HG03139 (cell line): ENCODE measurements around the gene MOSPD3.

Experiments
- ATAC-seq: cut with Tn5 transposase; IDR thresholded peaks from one replicate; pipeline ENCODE4 v1.9.1; 2021; ENCODE audit not compliant: unreplicated experiment

MOSPD3 gene

DNA sequence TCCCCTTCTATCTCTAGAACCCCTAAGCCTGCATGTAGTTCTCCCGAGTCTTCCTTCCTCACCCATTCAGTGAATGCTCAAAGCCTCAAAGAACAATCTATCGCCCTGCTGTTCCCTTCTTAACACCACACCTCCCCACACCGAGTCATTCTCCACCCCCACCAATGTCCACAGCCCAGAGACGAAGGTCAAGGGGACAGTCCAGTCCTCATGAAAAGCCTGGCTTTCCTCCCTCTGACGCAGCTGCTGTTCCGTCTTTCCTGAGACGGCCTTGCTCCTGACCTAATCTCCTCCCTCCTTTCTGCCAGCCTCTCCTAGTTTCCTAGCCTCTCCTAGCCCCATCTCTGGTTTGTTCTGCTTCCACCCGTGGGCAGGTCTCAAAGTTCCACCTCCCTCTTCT, 9.2 kb downstream of the MOSPD3 start:
- no peak for ATAC-seq

DNA sequence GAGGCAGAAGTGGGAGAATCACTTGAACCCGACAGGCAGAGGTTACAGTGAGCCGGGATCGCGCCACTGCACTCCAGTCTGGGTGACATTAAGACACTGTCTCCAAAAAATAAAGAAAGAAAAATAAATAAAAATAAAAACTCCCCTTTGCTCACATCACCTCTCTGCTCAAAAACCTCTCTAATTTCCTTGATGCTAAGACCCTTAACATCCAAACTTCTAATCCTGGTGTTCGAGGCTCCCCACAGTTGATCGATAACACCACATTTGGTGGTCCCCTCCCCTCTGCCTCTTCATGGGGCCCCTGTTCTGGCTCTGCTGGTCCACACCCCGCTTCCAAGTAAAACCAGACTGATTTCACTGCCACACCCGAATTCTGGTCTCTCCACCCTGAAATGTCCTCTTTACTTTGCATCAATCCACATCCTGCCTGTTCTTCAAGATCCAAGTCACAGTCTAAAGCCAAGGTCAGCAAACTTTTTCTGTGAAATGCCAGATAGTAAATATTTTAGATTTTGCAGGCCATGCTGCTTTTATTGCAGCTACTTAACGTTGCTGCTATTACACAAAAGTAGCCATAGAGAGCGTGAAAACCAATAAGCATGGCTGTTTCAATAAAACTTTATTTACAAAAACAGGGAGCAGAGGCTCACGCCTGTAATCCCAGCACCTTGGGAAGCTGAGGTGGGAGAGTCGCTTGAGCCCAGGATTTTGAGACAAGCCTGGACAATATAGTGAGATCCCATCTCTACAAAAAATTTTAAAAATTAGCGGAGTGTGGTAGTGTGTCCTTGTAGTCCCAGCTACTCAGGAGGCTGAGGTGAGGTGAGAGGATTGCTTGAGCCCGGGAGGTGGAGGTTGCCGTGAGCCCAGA, 11.8 kb downstream of the MOSPD3 start:
- ATAC-seq = no peak

DNA sequence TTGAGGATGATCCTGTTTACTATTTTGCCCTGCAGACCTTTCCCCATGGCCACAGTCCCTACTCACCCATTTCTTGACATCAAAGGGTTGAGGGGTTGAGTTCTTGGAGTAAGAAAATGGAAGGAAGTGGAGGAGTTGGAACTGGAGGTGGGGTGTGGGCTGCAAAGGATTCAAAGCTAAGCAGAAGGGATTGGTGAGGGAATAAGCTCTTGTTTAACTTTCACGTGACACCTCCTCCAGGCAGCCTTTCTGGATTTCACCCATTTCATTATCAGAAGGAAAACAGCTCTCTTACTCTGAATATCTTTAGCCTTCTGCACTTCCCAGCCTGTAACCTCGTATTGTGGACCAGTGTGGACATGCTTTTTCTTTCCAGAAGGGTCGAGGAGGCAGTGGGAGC, 13.7 kb downstream of the MOSPD3 start:
- ATAC-seq = no peak

DNA sequence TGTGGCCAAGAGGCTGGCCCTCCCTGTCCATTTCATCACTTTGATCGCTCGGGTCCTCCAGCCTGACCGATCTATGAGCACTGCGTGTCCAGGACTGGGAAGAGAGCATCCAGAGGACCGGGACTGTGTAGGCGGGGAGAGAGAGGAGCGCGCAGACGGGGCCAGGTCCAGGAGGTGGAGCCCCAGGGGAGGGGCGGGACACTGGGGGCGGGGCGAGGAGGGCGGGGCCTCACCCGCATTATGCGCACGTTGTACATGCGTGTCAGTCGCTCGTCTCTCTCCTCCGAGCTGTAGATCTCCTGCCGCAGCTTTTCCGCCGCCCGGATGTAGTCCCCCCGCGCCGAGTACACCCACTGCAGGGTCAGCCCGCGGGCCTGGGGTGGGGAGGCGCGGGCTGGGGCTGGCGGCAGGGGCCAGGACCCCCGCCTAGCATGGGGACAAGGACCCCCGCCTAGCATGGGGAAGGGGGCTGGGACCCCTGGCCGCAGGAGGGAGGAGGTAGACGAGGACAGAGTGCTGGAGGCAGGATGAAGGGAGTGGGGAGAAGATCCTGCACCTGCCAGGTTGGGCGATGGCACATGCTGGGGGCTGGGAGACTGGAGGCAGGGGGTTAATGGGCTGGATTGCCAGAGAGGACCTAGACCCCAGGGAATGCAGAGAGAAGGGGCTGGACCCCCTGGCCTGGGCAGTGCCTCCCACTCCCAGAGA, 14.3 kb downstream of the MOSPD3 start:
- ATAC-seq = peak; percentile 81

DNA sequence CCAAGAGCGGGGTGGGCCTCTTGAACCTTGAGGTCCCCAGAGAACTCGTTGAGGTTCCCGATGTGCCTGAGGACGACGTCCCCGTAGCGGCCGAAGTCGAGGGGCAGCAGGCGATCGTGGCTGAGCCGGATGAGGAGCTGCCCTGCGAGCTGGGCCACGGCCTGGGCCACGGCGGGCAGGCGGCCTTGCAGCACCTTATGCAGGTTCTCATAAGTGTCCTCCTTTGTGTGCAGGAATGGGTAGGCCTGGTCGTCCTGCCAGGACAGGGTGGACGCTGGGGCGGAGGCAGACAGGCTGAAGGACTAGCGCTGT, 14.9 kb downstream of the MOSPD3 start:
- no peak for ATAC-seq

DNA sequence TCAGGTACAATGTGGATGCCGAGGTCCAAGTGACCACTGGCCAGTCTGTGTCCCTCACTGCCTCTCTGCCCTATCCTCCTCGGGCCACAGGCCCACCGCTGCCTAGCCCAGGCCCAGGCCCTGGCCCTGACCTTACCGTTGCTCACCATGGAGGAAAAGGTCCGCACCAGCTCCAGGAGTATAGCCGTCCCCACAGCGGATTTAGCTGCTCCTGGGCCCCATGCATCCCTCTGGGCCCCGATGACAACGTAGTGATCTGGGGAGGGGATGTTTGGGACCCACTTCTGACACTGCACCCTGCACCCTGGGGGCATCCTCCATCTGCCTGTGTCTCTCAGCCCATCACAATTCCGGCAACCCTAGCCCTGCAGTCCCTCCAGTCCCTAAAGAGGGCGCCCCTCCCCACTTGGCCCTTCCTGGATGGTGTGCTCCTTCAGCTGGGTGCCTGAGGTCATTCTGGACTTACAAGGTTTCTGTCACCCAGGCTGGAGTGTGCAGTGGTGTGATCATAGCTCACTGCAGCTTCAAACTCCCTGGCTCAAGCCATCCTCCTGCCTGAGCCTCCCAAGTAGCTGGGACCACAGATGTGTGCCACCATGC, 16.9 kb downstream of the MOSPD3 start:
- no peak for ATAC-seq

DNA sequence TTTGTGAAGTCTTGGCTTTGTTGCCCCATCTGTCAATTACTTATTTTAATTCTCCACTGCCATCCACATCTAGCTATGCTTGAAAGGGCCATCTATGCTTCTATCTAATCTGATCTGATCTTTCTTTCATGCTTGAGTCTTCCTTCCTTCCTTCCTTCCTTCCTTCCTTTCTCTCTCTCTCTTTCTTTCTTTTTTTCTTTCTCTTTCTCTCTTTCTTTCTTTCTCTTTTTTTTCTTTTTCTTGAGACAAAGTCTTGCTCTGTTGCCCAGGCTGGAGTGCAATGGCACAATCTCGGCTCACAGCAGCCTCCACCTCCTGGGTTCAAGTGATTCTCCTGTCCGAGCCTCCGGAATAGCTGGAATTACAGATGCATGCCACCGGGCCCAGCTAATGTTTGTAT, 17.7 kb downstream of the MOSPD3 start:
- no peak for ATAC-seq

DNA sequence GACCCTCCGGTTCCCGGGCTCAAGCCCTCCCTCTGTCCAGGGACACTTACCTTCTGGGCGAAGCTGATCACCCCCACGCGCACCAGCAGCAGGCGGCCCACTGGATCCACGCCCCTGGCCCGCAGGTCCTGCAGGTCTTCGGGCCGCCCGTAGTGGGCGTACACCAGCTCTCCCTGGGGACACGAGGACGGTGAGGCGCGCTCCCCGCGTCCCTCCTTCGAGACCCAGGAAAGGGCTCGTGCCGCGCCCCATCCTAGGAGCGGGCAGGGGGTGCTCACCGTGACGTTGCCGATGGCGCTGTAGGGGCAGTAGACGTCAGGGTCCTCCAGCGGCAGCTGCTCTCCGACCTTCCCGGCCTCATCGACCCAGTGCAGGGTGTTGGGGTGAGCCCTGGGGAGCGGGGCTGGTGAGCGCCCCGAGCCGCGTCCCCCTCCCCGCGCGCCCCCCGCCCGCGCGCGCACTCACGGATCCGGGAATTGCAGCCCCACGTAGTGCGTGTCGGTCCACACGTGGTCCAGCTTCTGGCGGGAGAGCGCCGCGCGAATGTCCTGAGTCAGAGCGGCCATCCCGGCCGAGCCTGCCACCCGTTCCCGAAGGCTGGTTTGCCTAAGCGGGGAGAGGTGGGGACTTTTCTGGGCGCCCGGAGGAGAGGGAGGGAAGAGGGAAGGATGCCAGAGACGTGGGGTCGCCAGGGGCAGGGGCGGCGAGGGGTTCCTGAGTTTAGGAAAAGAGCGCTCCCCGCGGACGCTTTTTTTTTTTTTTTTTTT, 20.8 kb downstream of the MOSPD3 start:
- no peak for ATAC-seq

DNA sequence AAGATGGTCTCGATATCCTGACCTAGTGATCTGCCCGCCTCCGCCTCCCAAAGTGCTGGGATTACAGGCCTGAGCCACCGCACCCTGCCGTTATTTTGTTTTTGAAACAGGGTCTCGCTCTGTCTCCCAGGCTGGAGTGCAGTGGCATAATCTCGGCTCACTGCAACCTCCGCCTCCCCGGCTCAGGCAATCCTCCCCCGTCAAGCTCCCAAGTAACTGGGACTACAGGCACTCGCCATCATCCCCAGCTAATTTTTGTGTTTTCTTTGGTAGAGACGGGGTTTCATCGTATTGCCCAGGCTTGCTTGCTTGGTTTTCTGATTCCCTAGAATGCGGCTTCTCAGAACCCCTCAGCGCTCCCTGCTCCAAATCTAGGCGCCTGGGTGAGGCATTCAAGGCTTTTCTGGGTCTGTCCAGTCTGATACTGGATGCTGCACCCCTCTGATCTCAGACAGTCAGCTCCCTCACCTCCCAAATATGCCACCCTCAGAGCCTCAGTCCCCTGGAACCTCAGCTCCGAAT, 27.7 kb downstream of the MOSPD3 start:
- ATAC-seq = no peak

DNA sequence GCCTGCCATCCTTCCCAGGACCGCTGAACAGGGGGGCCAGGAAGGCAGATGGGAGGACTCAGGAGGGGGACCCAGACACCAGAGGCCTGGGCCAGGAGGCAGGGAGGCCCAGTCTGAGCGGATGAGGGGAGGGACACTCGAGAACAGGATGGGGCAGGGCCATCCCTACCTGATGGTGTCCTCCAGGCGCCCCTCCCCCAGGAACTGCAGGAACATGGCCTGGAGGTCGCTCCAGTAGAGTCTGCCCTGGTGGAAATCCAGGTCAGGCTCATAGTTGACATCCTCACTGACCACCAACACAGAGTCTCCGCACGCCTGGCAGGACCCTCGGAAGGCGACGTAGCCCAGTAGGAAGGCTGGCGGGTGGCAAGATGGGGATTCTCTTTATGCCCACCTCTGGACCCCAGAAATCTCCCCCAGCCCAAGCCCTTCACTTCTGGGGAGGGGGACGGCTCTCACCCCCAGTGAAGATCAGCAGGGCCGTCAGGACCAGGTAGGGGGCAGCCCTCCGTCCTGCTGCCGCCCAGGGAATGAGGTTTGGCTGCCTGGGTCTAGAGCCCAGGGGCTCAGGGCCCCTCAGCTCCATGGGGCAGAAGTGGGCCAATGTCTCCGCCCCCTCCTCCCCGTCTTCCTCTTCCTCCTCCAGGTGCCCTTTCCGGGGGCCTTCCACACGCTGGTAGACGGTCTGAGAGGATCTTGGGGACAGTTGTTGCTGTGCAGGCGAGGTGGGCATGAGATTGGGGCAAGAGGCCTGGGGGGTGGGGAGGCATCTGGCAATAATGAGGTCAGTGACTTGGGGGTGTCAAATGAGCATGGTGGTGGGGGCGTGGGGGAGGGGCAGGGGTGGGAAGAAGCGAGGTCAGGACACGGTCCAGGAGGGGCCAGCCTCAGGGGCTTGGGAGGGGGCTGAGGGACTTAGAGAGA, 28.4 kb downstream of the MOSPD3 start:
- no peak for ATAC-seq

DNA sequence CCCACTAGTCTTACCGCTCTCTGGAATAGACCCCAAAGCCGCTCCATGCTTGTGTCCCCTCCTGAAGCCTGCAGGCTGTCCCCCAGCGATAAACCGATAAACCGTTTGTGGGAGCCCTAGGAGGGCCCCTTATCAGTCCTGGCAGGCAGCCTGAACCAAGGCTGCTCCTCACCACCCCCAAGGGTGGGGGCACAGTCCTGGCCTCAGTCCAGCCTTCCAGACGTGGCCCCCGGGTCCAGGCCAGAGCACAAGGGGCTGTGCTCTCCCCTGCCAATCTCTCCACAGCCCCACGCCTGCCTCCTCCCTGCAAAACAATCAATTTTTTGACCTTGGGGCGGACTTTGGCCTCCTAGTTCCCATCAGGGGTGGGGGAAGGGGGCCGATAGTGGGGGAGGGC, 29.1 kb downstream of the MOSPD3 start, which contains the start of gene TFR2:
Gene TFR2, minus strand, starts transcription at position 90 of the 397 bp plus-strand sequence. Its CDS starts 43 bp downstream, at position 47.
- ATAC-seq = no peak

DNA sequence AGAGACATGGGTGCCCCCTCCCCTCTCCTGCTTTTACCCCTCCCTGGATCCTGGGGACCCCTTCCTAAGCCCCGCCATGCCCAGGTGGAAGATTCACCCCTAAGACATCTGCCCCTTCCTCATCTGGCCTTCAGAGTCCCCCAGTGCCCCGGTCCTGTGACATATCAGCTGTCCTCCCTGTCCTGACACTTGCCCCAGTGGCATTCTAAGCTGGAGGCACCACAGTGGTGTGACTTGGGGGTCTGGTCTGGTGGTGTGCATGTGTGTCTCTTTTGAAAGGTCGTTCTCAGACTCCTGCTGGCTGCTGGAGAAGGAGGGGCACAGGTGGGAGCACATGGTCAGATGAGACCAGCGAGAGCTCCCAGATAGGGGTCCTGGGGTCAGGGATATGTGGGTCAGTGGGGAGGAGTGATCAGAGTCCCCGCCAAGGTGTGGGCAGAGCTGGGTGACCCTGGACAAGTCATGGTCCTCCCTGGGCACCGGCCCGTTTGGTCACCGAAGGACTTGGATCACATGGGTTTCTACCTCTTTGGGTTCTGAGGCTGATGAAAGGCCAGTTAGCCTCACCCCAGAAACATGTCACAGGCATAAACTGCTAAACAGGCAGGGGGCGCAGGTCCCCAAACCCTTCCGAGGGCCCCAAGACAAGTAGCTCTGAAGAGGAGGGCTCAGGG, 29.7 kb downstream of the MOSPD3 start:
- no peak for ATAC-seq

DNA sequence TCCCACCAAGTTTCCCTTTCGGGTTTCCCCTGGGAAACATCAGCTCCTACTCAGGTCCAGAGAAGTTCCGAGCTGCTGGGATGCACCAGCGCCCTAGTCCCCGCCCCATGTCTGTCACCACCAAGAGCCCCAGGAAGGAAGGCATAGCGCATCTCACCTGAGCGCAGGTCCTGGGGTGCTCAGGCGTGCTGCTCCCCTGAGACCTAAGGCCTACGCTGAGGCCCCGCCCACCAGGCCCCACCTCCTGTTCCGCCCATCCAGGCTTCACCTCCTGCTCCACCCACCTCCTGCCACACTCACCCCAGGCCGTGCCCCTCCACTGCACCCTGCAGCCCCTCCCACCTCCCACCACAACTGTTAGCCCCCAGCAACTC, 30.2 kb downstream of the MOSPD3 start:
- ATAC-seq = no peak

DNA sequence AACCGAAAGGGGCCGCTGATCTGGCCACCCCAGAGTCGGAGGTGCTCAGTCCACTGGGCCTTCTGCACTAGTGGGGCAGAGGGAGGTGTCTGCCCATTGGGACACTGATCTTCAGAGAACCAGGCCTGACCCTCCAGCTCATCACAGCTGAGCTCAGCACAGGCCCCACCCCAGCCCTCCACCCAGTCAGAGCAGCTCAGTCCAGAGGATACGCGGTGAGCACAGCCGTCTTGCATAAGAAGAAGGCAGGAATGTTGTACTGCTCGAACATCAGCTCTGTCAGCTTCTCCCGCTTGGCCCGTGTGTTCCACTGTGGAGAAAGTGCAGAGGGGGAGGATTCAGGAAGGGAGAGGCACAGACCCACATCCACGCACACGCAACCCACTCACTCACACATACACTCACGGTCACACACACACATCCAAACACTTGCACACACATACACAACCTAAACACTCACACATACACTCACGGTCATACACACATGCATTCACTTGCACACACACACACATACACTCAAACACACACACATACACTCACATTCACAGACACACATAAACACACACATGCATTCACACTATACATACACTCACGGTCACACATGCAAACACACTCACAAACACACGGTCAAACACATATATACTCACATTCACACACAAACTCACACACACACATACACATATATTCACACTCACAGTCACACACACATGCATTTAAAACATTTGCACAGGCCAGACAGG, 37.7 kb downstream of the MOSPD3 start:
- no peak for ATAC-seq

DNA sequence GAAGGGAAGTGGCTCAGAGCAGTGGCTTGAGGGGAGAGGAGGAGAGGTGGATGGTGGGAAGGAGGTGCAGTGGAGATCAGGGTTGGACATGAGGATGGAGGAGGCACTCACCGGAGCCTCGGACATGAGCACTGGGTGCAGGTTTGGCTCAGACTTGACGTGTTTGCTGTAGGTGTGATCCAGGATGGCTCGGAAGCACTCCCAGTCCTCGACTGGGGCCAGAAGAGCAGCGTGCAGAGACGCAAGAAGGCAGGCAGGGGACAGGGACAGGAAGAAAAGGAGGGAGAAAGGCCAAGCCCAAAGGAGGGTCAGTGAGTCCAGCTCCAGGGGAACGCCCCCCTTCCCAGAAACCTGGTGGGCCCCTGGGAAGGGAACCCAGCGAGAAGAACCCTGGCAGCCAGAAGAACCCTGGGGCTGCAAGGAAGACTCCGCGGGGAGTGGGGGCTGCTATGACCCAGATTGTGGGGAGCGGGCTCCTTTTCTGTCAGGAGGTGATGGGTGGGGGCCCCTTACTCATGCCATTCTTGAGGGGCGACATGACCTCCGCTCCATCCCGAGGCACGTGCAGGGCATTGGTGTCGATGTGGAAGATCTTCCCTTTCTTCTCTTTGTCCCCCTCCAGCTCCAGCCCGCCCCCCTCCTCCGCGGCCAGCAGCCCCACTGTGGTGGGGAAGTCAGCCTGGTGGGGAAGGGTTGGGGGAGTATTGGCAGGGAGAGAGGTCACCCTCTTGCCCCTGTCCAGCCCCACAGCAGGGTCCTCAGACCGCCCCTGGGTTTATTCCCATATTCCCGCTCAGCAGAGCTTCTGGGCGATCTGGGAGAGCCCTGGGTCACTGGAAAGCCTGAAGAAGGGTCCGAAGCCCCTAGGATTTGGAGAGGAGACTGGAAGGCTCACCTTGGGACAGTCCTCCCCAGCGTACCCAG, 42.8 kb downstream of the MOSPD3 start:
- no peak for ATAC-seq

DNA sequence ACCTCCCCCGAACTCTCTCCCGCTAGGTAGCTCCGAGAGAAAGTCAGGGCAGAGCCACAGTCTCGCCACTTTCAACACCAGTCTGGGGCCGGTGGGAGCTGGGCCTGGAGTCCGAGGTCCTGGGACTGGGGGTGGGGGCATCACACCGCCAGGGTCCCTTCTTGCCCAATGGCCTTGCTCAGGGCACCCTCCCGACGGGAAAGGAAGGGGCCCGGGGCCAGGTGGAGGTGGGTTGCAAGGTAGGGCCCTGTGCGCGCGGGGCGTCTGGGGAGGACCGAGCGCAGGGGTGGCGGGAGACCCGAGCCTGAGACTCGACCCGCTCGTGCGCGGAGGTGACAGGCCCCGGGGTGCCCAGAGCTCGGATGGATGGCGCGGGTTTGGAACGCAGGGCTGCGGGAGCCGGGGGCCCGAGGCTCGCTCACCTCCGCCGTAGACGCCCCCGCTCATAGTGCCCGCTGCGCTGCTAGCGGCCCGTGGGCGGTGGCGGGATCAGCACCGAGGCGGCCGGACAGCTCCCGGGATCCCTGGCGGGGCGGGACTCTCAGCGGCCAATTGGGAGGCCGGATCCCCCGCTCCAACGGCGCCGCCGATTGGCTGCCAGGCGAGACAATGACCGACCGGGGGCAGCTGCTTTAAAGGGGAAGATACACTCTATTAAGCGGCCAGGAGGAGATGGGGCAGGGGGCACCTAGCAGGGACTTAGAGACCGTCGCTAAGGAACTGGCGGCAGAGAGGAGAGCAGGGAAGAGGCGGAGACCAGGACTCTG, 43.8 kb downstream of the MOSPD3 start, which contains the start of gene ACTL6B:
Gene ACTL6B, minus strand, starts transcription at position 541 of the 767 bp plus-strand sequence. Its CDS starts 94 bp downstream, at position 447.
- ATAC-seq = no peak
